HFFc6 (cell line): ENCODE measurements around the gene SAMMSON. TPM values are rescaled to one million over a fixed set of nuclear protein-coding genes. Genes with fewer than 3 reads are reported as not detected.

Source experiments
- DNase-seq: peaks from one replicate; pipeline ENCODE4 v3.0.0-alpha.2; 2018
- H3K27ac Mint-ChIP-seq: 2 replicates; pipeline ENCODE4 v1.8.0; 2020; ENCODE audit warnings: mild to moderate bottlenecking, mixed read lengths
- H3K27me3 Mint-ChIP-seq: 2 replicates; pipeline ENCODE4 v1.8.0; 2021; ENCODE audit warnings: mild to moderate bottlenecking, moderate library complexity, mixed read lengths; ENCODE audit not compliant: insufficient read depth
- H3K36me3 Mint-ChIP-seq: 2 replicates; pipeline ENCODE4 v1.8.0; 2021; ENCODE audit warnings: low read depth, mixed read lengths
- H3K4me1 Mint-ChIP-seq: 2 replicates; pipeline ENCODE4 v1.8.0; 2020; ENCODE audit warnings: low read depth, mixed read lengths
- H3K4me3 Mint-ChIP-seq: 2 replicates; pipeline ENCODE4 v1.8.0; 2020; ENCODE audit warnings: mild to moderate bottlenecking, moderate library complexity, mixed read lengths
- H3K9me3 Mint-ChIP-seq: 2 replicates; pipeline ENCODE4 v1.8.0; 2020; ENCODE audit warnings: mild to moderate bottlenecking, mixed read lengths
- total RNA-seq, 6 experiments: library from RNA; stranded (reverse); fragmentation: NEBNext Ultra II Directional; extraction: Animal tissue kit (Norgen Biotek cat#: 25700); gene quantifications; 2 replicates in 1 of 6; 3 replicates in 5 of 6; pipeline ENCODE4 v1.2.3, GENCODE V29; 2021
- TF ChIP-seq, protein P1 (sequence below): fragments of 200-600 bp; sonication (generic); IDR thresholded peaks from 2 replicates; pipeline ENCODE4 v1.5.0; 2021; ENCODE audit warnings: antibody characterized with exemption, mild to moderate bottlenecking

The SAMMSON gene
- total RNA-seq, 6 experiments from 2014 or later, result not detected

DNA sequence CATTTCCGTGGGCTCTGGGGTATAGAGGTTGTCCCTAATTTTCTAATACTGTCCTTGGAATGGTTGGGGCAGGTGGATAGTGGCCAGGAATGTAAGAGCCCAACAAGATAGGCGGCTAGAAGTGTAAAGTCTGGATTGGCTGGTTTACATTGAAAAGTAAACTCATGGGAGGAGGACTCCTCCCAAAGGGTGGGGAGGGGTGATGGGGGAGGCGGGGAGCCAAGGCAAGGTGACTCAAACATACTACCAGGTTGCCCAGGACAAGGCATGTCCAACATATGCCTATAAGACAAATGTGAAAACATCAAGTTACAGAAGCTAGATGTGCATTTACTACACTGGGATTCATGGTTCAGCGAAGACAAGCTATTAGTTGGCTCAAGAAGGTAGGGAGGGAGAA is 14.3 kb upstream of the SAMMSON start:
- Mint-ChIP-seq H3K27me3 (peaks cover 7% of the 10 kb centered on the region), H3K9me3 (no peaks in the 10 kb centered on the region), H3K27ac (no peak overlapping the region), H3K36me3 (no peaks in the 10 kb centered on the region), H3K4me1 (no peaks in the 10 kb centered on the region), H3K4me3 (no peak overlapping the region)
- DNase-seq, result no peak
- TF ChIP-seq, protein P1, sequence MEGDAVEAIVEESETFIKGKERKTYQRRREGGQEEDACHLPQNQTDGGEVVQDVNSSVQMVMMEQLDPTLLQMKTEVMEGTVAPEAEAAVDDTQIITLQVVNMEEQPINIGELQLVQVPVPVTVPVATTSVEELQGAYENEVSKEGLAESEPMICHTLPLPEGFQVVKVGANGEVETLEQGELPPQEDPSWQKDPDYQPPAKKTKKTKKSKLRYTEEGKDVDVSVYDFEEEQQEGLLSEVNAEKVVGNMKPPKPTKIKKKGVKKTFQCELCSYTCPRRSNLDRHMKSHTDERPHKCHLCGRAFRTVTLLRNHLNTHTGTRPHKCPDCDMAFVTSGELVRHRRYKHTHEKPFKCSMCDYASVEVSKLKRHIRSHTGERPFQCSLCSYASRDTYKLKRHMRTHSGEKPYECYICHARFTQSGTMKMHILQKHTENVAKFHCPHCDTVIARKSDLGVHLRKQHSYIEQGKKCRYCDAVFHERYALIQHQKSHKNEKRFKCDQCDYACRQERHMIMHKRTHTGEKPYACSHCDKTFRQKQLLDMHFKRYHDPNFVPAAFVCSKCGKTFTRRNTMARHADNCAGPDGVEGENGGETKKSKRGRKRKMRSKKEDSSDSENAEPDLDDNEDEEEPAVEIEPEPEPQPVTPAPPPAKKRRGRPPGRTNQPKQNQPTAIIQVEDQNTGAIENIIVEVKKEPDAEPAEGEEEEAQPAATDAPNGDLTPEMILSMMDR, result no peak

DNA sequence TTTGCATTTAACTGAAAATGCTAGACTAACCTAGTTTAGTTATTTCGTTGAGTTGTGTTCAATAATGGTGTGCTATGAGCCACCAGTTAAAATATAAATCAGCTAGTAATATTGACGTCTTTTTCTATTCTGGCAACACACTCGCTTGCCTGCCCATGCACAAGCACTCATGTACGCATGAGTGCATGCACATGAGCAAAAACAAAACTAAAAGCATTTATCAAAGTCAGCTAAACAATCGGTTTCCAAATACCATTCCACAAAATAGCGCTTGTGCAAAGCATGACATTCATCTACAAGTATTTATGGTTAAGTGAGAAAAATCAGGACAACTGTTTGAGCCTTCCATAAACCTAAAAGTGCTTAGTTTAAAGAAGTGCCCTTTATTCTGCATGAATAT is 13.1 kb upstream of the SAMMSON start:
- DNase-seq, result no peak
- Mint-ChIP-seq H3K36me3 (no peaks in the 10 kb centered on the region), H3K27ac (no peak overlapping the region), H3K4me1 (no peaks in the 10 kb centered on the region), H3K4me3 (no peak overlapping the region), H3K27me3 (peaks cover 7% of the 10 kb centered on the region), H3K9me3 (no peaks in the 10 kb centered on the region)
- TF ChIP-seq, protein P1, result no peak

DNA sequence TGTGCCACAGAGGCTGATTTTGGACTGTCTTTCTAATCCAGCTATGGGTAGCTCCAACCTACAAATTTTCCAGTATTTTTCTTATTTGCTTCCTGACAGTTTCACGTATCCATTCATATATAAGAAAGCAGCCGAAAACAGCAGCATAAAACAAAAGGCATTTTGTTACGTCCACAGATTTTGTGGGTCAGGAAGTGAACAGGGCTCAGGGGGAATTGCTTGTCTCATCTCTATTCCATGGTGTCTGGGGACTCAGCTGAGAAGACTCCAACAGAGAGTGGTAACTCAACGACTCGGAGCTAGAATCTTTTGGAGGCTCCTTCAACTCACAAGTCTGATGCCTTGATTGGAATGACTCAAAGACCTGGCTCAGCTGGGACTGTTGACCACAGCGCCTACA is 11.7 kb upstream of the SAMMSON start:
- no peak for DNase-seq
- peaks cover 11% of the 10 kb centered on the region for H3K27me3 Mint-ChIP-seq
- no peak overlapping the region for H3K27ac Mint-ChIP-seq
- no peaks in the 10 kb centered on the region for H3K36me3 Mint-ChIP-seq
- H3K4me1 Mint-ChIP-seq, result no peaks in the 10 kb centered on the region
- H3K9me3 Mint-ChIP-seq, result no peaks in the 10 kb centered on the region
- H3K4me3 Mint-ChIP-seq, result no peak overlapping the region
- TF ChIP-seq, protein P1, result no peak

DNA sequence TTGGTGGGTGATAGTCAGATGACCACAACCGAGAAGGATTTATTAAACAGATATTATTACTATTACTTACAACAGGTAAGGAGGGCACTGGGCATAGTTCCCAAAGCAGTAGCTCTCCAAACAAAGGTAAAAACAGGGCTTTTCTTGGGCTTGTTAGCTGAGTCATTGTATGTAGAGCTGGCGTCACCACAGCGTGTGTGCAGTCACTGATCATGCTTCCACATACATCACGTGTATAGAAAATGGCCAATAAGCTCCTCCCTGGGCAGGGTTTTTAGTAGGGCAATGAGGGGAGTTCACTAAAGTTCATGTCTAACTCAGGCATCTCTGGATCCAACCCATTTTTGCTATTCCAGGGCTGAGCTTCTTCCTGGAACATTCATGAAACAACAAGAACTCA is 5.8 kb upstream of the SAMMSON start:
- H3K27ac Mint-ChIP-seq, result no peak overlapping the region
- TF ChIP-seq, protein P1, result no peak
- H3K9me3 Mint-ChIP-seq, result no peaks in the 10 kb centered on the region
- H3K27me3 Mint-ChIP-seq, result peaks cover 6% of the 10 kb centered on the region
- DNase-seq, result no peak
- H3K4me3 Mint-ChIP-seq, result no peak overlapping the region
- no peaks in the 10 kb centered on the region for H3K36me3 Mint-ChIP-seq
- peaks cover 6% of the 10 kb centered on the region for H3K4me1 Mint-ChIP-seq

DNA sequence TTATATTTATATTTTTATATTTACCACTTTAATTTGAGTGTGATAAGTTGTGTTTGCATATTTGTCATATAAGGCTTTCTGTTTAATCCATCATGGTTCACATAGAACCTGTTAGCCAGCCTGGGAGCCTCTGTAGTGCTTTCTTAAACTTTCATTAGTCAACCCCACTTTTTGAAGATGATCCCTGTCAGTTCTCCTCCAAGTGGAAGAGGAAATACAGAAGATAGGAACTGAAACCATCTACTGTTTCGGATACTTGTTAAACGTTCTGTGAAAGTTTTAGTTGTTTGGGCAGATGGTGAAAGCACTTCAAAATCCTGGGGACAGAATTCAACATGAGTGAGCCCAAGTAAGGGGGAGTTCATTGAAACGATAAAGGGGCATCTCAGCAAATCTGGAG is 4.6 kb upstream of the SAMMSON start:
- H3K9me3 Mint-ChIP-seq, result no peaks in the 10 kb centered on the region
- TF ChIP-seq, protein P1, result no peak
- no peak for DNase-seq
- H3K27me3 Mint-ChIP-seq, result peaks cover 6% of the 10 kb centered on the region
- peaks cover 15% of the 10 kb centered on the region for H3K4me1 Mint-ChIP-seq
- no peak overlapping the region for H3K4me3 Mint-ChIP-seq
- no peak overlapping the region for H3K27ac Mint-ChIP-seq
- no peaks in the 10 kb centered on the region for H3K36me3 Mint-ChIP-seq
